ENCODE results near the gene SENP1. TPM values are rescaled to one million over a fixed set of nuclear protein-coding genes. Genes with fewer than 3 reads are reported as not detected.

The SENP1 gene
- total RNA-seq, 2 experiments from 2014 or later = 45.6 to 50.1 TPM

- ChIA-PET POLR2A (interaction anchor here (1.5 kb wide), 1 partner anchor 48 kb away, joined by 6 read pairs; the partner anchor contains the start of gene ASB8), CTCF (interaction anchor here (0.6 to 1.9 kb wide), 2 partner anchors 10 to 705 kb away, joined by 3 to 5 read pairs; partner anchors contain the start of gene PFKM)
- DNase-seq (no peak), ATAC-seq (no peak)
- Mint-ChIP-seq H3K27ac (no peak overlapping the region), H3K27me3 (ENCODE audit: low read depth) (peaks cover 2% of the 10 kb centered on the region), H3K36me3 (ENCODE audit: low read depth) (peaks cover 4% of the 10 kb centered on the region), H3K4me1 (ENCODE audit: low read depth) (peaks cover 33% of the 10 kb centered on the region), H3K9me3 (ENCODE audit: insufficient read depth) (no peaks in the 10 kb centered on the region), H3K4me3 (no peak overlapping the region)
These were observed 3.5 kb upstream of the SENP1 start for GRCh38 chr12:48109424-48109823.

- DNase-seq (no peak), ATAC-seq (no peak)
- peaks cover 8% of the 10 kb centered on the region for H3K36me3 Mint-ChIP-seq (ENCODE audit: low read depth)
- peaks cover 48% of the 10 kb centered on the region for H3K4me1 Mint-ChIP-seq (ENCODE audit: low read depth)
- ChIA-PET POLR2A (interaction anchor here (1.4 to 3.0 kb wide), 3 partner anchors 12 to 50 kb away, joined by 5 to 35 read pairs (median 14); partner anchors contain the start of genes ASB8 and PFKM), CTCF (interaction anchor here (0.7 to 2.5 kb wide), 8 partner anchors 10 to 576 kb away, joined by 3 to 13 read pairs (median 4); partner anchors contain the start of genes ASB8, CCDC184, PFKM and TMEM106C)
- no peaks in the 10 kb centered on the region for H3K9me3 Mint-ChIP-seq (ENCODE audit: insufficient read depth)
- H3K27me3 Mint-ChIP-seq (ENCODE audit: low read depth) = no peaks in the 10 kb centered on the region
- peak overlapping the region; percentile 94 for H3K27ac Mint-ChIP-seq
- H3K4me3 Mint-ChIP-seq = peak overlapping the region; percentile 88
These were observed 1.1 kb upstream of the SENP1 start for GRCh38 chr12:48106681-48107613.

GRCh38 chr12:48105321-48105866 lies 485 bp downstream of the SENP1 start:
- Mint-ChIP-seq H3K4me3 (peak overlapping the region; percentile 88), H3K27ac (peak overlapping the region; percentile 94), H3K9me3 (ENCODE audit: insufficient read depth) (no peaks in the 10 kb centered on the region), H3K36me3 (ENCODE audit: low read depth) (peaks cover 8% of the 10 kb centered on the region), H3K27me3 (ENCODE audit: low read depth) (no peaks in the 10 kb centered on the region), H3K4me1 (ENCODE audit: low read depth) (peaks cover 54% of the 10 kb centered on the region)
- ChIA-PET CTCF (interaction anchor here (0.7 to 2.5 kb wide), 11 partner anchors 14 to 709 kb away, joined by 3 to 13 read pairs (median 4); partner anchors contain the start of genes ASB8, PFKM and TMEM106C), POLR2A (interaction anchor here (0.6 to 3.0 kb wide), 14 partner anchors 9 to 582 kb away, joined by 3 to 35 read pairs (median 3); partner anchors contain the start of genes ASB8 and PFKM)
- ATAC-seq = peak; percentile 42
- DNase-seq = peak; percentile 46

- Mint-ChIP-seq H3K9me3 (ENCODE audit: insufficient read depth) (no peaks in the 10 kb centered on the region), H3K4me3 (peak overlapping the region; percentile 88), H3K4me1 (ENCODE audit: low read depth) (peaks cover 51% of the 10 kb centered on the region), H3K36me3 (ENCODE audit: low read depth) (peaks cover 10% of the 10 kb centered on the region), H3K27me3 (ENCODE audit: low read depth) (no peaks in the 10 kb centered on the region), H3K27ac (peak overlapping the region; percentile 58)
- ATAC-seq (no peak), DNase-seq (no peak)
- ChIA-PET CTCF (interaction anchor here (1.3 to 2.5 kb wide), 4 partner anchors 14 to 155 kb away, joined by 3 to 10 read pairs (median 4); partner anchors contain the start of gene PFKM), POLR2A (interaction anchor here (0.7 to 3.0 kb wide), 7 partner anchors 9 to 583 kb away, joined by 3 to 35 read pairs (median 3); partner anchors contain the start of gene ASB8)
These were observed 1.3 kb downstream of the SENP1 start for GRCh38 chr12:48104531-48104930.

GRCh38 chr12:48092611-48093010 lies 13.3 kb downstream of the SENP1 start:
- Mint-ChIP-seq H3K36me3 (ENCODE audit: low read depth) (peaks cover 37% of the 10 kb centered on the region), H3K4me1 (ENCODE audit: low read depth) (no peaks in the 10 kb centered on the region), H3K4me3 (no peak overlapping the region), H3K27me3 (ENCODE audit: low read depth) (no peaks in the 10 kb centered on the region), H3K27ac (no peak overlapping the region), H3K9me3 (ENCODE audit: insufficient read depth) (no peaks in the 10 kb centered on the region)
- CTCF ChIA-PET = interaction anchor here (1.0 to 1.5 kb wide), 2 partner anchors 72 to 350 kb away, joined by 3 read pairs; no protein-coding TSS in a partner anchor
- no peak for DNase-seq
- POLR2A ChIA-PET = no interaction called here
- no peak for ATAC-seq

GRCh38 chr12:48086327-48086726 lies 19.6 kb downstream of the SENP1 start:
- no peaks in the 10 kb centered on the region for H3K4me1 Mint-ChIP-seq (ENCODE audit: low read depth)
- no peak overlapping the region for H3K27ac Mint-ChIP-seq
- H3K27me3 Mint-ChIP-seq (ENCODE audit: low read depth) = no peaks in the 10 kb centered on the region
- ChIA-PET POLR2A (no interaction called here), CTCF (no interaction called here)
- no peak overlapping the region for H3K4me3 Mint-ChIP-seq
- ATAC-seq = no peak
- H3K36me3 Mint-ChIP-seq (ENCODE audit: low read depth) = peaks cover 43% of the 10 kb centered on the region
- no peaks in the 10 kb centered on the region for H3K9me3 Mint-ChIP-seq (ENCODE audit: insufficient read depth)
- DNase-seq = no peak

GRCh38 chr12:48084841-48085460 lies 20.9 kb downstream of the SENP1 start:
- Mint-ChIP-seq H3K4me3 (no peak overlapping the region), H3K27ac (no peak overlapping the region), H3K36me3 (ENCODE audit: low read depth) (peaks cover 45% of the 10 kb centered on the region), H3K27me3 (ENCODE audit: low read depth) (no peaks in the 10 kb centered on the region), H3K4me1 (ENCODE audit: low read depth) (no peaks in the 10 kb centered on the region), H3K9me3 (ENCODE audit: insufficient read depth) (no peaks in the 10 kb centered on the region)
- ATAC-seq (no peak), DNase-seq (no peak)
- ChIA-PET POLR2A (interaction anchor here (0.7 kb wide), 1 partner anchor 219 kb away, joined by 3 read pairs; no protein-coding TSS in a partner anchor), CTCF (interaction anchor here (1.6 kb wide), 1 partner anchor 70 kb away, joined by 4 read pairs; no protein-coding TSS in a partner anchor)

GRCh38 chr12:48084066-48084465 lies 21.8 kb downstream of the SENP1 start:
- Mint-ChIP-seq H3K27ac (no peak overlapping the region), H3K9me3 (ENCODE audit: insufficient read depth) (no peaks in the 10 kb centered on the region), H3K4me1 (ENCODE audit: low read depth) (no peaks in the 10 kb centered on the region), H3K36me3 (ENCODE audit: low read depth) (peaks cover 46% of the 10 kb centered on the region), H3K4me3 (no peak overlapping the region), H3K27me3 (ENCODE audit: low read depth) (no peaks in the 10 kb centered on the region)
- no peak for ATAC-seq
- DNase-seq = no peak
- POLR2A ChIA-PET = no interaction called here
- CTCF ChIA-PET = interaction anchor here (0.6 to 1.6 kb wide), 2 partner anchors 71 to 81 kb away, joined by 4 to 5 read pairs; no protein-coding TSS in a partner anchor

- no peak overlapping the region for H3K27ac Mint-ChIP-seq
- H3K36me3 Mint-ChIP-seq (ENCODE audit: low read depth) = peaks cover 48% of the 10 kb centered on the region
- H3K4me3 Mint-ChIP-seq = no peak overlapping the region
- ATAC-seq (no peak), DNase-seq (no peak)
- H3K27me3 Mint-ChIP-seq (ENCODE audit: low read depth) = no peaks in the 10 kb centered on the region
- POLR2A ChIA-PET = no interaction called here
- no peaks in the 10 kb centered on the region for H3K4me1 Mint-ChIP-seq (ENCODE audit: low read depth)
- no peaks in the 10 kb centered on the region for H3K9me3 Mint-ChIP-seq (ENCODE audit: insufficient read depth)
- CTCF ChIA-PET = no interaction called here
These were observed 25.1 kb downstream of the SENP1 start for GRCh38 chr12:48080821-48081220.

GRCh38 chr12:48080285-48080684 lies 25.6 kb downstream of the SENP1 start:
- Mint-ChIP-seq H3K36me3 (ENCODE audit: low read depth) (peaks cover 48% of the 10 kb centered on the region), H3K27me3 (ENCODE audit: low read depth) (no peaks in the 10 kb centered on the region), H3K27ac (no peak overlapping the region), H3K9me3 (ENCODE audit: insufficient read depth) (no peaks in the 10 kb centered on the region), H3K4me3 (no peak overlapping the region), H3K4me1 (ENCODE audit: low read depth) (no peaks in the 10 kb centered on the region)
- ChIA-PET CTCF (no interaction called here), POLR2A (no interaction called here)
- no peak for DNase-seq
- ATAC-seq = no peak

- no peak overlapping the region for H3K4me3 Mint-ChIP-seq
- ChIA-PET CTCF (no interaction called here), POLR2A (no interaction called here)
- no peaks in the 10 kb centered on the region for H3K4me1 Mint-ChIP-seq (ENCODE audit: low read depth)
- no peaks in the 10 kb centered on the region for H3K27me3 Mint-ChIP-seq (ENCODE audit: low read depth)
- no peak overlapping the region for H3K27ac Mint-ChIP-seq
- peaks cover 44% of the 10 kb centered on the region for H3K36me3 Mint-ChIP-seq (ENCODE audit: low read depth)
- ATAC-seq = no peak
- no peak for DNase-seq
- H3K9me3 Mint-ChIP-seq (ENCODE audit: insufficient read depth) = no peaks in the 10 kb centered on the region
These were observed 27.0 kb downstream of the SENP1 start for GRCh38 chr12:48078901-48079300.
